GM12801 (cell line): ENCODE measurements around the gene LRRC23.

Experiments used
- TF ChIP-seq, protein P1 (sequence below): IDR thresholded peaks from one replicate; pipeline ENCODE4 v1.5.1; 2011; ENCODE audit warnings: control low read depth; ENCODE audit not compliant: insufficient read length; ENCODE audit errors: extremely low read depth

LRRC23 gene

GRCh38 chr12:6921996-6922946 is 17.6 kb downstream of the LRRC23 start:
- TF ChIP-seq, protein P1, sequence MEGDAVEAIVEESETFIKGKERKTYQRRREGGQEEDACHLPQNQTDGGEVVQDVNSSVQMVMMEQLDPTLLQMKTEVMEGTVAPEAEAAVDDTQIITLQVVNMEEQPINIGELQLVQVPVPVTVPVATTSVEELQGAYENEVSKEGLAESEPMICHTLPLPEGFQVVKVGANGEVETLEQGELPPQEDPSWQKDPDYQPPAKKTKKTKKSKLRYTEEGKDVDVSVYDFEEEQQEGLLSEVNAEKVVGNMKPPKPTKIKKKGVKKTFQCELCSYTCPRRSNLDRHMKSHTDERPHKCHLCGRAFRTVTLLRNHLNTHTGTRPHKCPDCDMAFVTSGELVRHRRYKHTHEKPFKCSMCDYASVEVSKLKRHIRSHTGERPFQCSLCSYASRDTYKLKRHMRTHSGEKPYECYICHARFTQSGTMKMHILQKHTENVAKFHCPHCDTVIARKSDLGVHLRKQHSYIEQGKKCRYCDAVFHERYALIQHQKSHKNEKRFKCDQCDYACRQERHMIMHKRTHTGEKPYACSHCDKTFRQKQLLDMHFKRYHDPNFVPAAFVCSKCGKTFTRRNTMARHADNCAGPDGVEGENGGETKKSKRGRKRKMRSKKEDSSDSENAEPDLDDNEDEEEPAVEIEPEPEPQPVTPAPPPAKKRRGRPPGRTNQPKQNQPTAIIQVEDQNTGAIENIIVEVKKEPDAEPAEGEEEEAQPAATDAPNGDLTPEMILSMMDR = no peak

DNA sequence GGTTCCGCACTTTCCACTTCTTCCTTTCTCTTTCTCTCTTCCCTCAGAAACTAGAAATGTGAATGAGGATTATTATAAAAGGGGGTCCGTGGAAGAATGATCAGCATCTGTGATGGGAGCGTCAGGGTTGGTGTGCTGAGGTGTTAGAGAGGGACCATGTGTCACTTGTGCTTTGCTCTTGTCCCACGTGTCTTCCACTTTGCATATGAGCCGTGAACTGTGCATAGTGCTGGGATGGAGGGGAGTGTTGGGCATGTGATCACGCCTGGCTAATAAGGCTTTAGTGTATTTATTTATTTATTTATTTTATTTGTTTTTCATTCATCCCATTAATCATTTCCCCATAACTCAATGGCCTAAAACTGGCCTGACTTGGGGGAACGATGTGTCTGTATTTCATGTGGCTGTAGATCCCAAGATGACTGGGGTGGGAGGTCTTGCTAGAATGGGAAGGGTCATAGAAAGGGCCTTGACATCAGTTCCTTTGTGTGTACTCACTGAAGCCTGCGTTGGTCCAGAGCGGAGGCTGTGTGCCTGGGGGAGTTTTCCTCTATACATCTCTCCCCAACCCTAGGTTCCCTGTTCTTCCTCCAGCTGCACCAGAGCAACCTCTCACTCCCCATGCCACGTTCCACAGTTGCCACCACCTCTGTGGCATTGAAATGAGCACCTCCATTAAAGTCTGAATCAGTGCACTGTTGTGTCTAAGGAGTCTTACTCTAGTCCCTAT is 18.5 kb downstream of the LRRC23 start:
- TF ChIP-seq, protein P1 = no peak

GRCh38 chr12:6923851-6924250 is 19.2 kb downstream of the LRRC23 start:
- TF ChIP-seq, protein P1 = no peak

GRCh38 chr12:6925239-6925539 is 20.6 kb downstream of the LRRC23 start:
- TF ChIP-seq, protein P1 = no peak

- TF ChIP-seq, protein P1 = no peak
These were observed 21.1 kb downstream of the LRRC23 start for GRCh38 chr12:6925540-6926279.

DNA sequence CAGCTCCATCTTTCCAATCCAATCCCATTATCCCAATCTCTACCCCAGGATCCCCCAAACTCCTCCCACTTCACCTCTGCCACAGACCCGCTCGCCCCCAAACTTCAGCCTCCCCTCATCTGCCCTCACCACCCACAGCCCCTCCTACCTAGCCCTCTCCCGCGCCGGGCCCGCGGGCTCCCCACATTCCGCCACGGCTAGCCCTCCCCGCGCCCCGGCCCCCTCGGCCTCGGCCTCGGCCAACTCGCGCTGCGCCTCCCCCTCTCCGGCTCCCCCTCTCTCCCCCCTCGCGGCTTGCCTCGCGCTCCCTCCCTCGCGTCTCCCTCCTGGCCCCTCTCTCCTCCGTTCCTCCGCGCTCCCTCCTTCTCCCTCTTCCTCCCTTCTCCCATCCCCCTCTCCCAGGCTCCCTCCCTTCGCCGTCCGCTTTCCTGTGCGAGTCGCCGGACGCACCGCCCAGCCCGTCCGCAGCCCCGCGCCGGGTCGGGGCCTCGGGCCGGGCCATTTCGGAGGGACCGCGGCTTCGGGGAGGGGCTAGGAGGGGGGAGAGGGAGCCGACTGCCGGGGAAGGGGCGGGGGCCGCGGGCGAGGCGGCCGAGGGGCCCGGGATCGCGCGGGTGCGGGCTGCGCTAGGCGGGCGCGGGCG is 22.9 kb downstream of the LRRC23 start, which contains the start of gene ATN1:
TSS of gene ATN1 (plus strand) at position 581 of the 643 bp plus-strand sequence. CDS start 6,043 bp downstream, outside the sequence.
- TF ChIP-seq, protein P1 = no peak
